Measurements from ENCODE around the gene FSD2.

- TF ChIP-seq CTCF (IDR thresholded peaks at IDR 0.05; ENCODE audit: low read length) (no peak), EZH2 (optimal IDR thresholded peaks at IDR 0.05; ENCODE audit: low read depth, low read length) (no peak), EZH2phosphoT487 (IDR thresholded peaks at IDR 0.05; ENCODE audit: low read length) (no peak)
These were observed 48.7 kb upstream of the FSD2 start for GRCh38 chr15:82854554-82854953.
